ENCODE results near the gene IL1RAPL1. TPM values are rescaled to one million over a fixed set of nuclear protein-coding genes. Genes with fewer than 3 reads are reported as not detected.

IL1RAPL1 gene
- total RNA-seq, 2 donors from 2014 or later = 0.54 TPM; not detected in 1

- no peaks in the 10 kb centered on the region for H3K27me3 ChIP-seq (replicated peaks; ENCODE audit: insufficient read depth)
- no peak for TF ChIP-seq CTCF (IDR thresholded peaks at IDR 0.05)
- no peaks in the 10 kb centered on the region for H3K4me1 ChIP-seq (ENCODE audit: control insufficient read depth in 1 of 2, low read depth in 2 of 2)
- H3K9me3 ChIP-seq = no peaks in the 10 kb centered on the region
- DNase-seq (ENCODE audit: low spot score) = no peak
- H3K36me3 ChIP-seq = no peaks in the 10 kb centered on the region
- no peak overlapping the region for H3K4me3 ChIP-seq
- no peak overlapping the region for H3K27ac ChIP-seq
- no peak for ATAC-seq (ENCODE audit: insufficient number of reproducible peaks, low FRiP score, low read depth)
Measured at GRCh38 chrX:28552882-28553829, 34.1 kb upstream of the IL1RAPL1 start.

- Histone ChIP-seq H3K27ac (no peak overlapping the region), H3K9me3 (no peaks in the 10 kb centered on the region), H3K4me1 (ENCODE audit: control insufficient read depth in 1 of 2, low read depth in 2 of 2) (no peaks in the 10 kb centered on the region), H3K27me3 (replicated peaks; ENCODE audit: insufficient read depth) (no peaks in the 10 kb centered on the region), H3K36me3 (no peaks in the 10 kb centered on the region), H3K4me3 (no peak overlapping the region)
- ATAC-seq (ENCODE audit: insufficient number of reproducible peaks, low FRiP score, low read depth) (no peak), DNase-seq (ENCODE audit: low spot score) (no peak)
- no peak for TF ChIP-seq CTCF (IDR thresholded peaks at IDR 0.05)
Measured at GRCh38 chrX:28576117-28576516, 11.1 kb upstream of the IL1RAPL1 start.

GRCh38 chrX:28581522-28581921 is 5.7 kb upstream of the IL1RAPL1 start:
- DNase-seq (ENCODE audit: low spot score) (no peak), ATAC-seq (ENCODE audit: insufficient number of reproducible peaks, low FRiP score, low read depth) (no peak)
- Histone ChIP-seq H3K27me3 (replicated peaks; ENCODE audit: insufficient read depth) (no peaks in the 10 kb centered on the region), H3K36me3 (no peaks in the 10 kb centered on the region), H3K9me3 (no peaks in the 10 kb centered on the region), H3K4me3 (no peak overlapping the region), H3K4me1 (ENCODE audit: control insufficient read depth in 1 of 2, low read depth in 2 of 2) (no peaks in the 10 kb centered on the region), H3K27ac (no peak overlapping the region)
- TF ChIP-seq CTCF (IDR thresholded peaks at IDR 0.05) = no peak

GRCh38 chrX:28582511-28582910 is 4.7 kb upstream of the IL1RAPL1 start:
- H3K27ac ChIP-seq = no peak overlapping the region
- no peak overlapping the region for H3K4me3 ChIP-seq
- TF ChIP-seq CTCF (IDR thresholded peaks at IDR 0.05) = no peak
- no peaks in the 10 kb centered on the region for H3K4me1 ChIP-seq (ENCODE audit: control insufficient read depth in 1 of 2, low read depth in 2 of 2)
- no peak for DNase-seq (ENCODE audit: low spot score)
- no peaks in the 10 kb centered on the region for H3K27me3 ChIP-seq (replicated peaks; ENCODE audit: insufficient read depth)
- H3K36me3 ChIP-seq = no peaks in the 10 kb centered on the region
- ATAC-seq (ENCODE audit: insufficient number of reproducible peaks, low FRiP score, low read depth) = no peak
- no peaks in the 10 kb centered on the region for H3K9me3 ChIP-seq

- Histone ChIP-seq H3K4me1 (ENCODE audit: control insufficient read depth in 1 of 2, low read depth in 2 of 2) (no peaks in the 10 kb centered on the region), H3K27me3 (replicated peaks; ENCODE audit: insufficient read depth) (no peaks in the 10 kb centered on the region), H3K4me3 (no peak overlapping the region), H3K9me3 (no peaks in the 10 kb centered on the region), H3K36me3 (no peaks in the 10 kb centered on the region), H3K27ac (no peak overlapping the region)
- no peak for ATAC-seq (ENCODE audit: insufficient number of reproducible peaks, low FRiP score, low read depth)
- DNase-seq (ENCODE audit: low spot score) = no peak
- no peak for TF ChIP-seq CTCF (IDR thresholded peaks at IDR 0.05)
Measured at GRCh38 chrX:28584025-28584424, 3.2 kb upstream of the IL1RAPL1 start.

Data from thoracic aorta (tissue), 2 donors.